ENCODE results near the gene VSIG10L. TPM values are rescaled to one million over a fixed set of nuclear protein-coding genes. Genes with fewer than 3 reads are reported as not detected.

Gene VSIG10L
- total RNA-seq, 1 experiment from 2014 or later, result 4.5 TPM

DNA sequence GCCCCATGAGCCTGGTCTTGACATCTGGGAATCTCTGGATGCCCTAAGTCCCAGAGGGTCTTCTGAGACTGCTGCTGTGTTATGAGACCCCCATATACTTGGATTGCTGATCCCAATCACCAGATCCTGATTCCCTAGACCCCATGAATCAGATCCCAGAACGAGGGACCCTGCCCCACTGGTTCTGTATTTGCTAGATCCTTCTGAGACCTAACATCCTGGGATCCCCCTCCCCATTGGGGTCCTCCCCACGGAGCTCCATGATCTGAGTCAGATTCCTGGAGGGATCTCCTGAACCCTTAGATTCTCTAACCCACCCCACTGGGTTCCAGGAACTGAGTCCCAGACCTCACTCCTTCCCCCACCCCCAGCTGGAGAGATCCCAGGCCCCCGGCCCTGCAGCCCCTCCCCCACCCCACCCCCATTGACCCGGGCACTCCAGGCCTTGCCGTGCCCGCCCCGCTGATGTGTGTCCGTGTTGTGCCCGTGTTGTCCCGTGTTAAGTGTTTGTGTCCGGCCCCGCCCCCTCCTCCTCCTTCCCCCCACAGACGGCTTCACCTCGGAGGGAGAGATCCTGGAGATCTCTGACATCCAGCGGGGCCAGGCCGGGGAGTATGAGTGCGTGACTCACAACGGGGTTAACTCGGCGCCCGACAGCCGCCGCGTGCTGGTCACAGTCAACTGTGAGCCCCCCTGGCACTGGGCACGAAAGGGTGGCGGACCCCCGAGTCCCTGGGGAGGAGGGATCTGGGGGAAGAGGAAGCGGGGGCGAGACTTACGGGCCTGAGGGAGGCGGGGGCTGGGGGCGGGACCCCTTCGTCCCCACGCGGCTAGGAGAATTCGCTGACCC lies 15.5 kb downstream of the VSIG10L start:
- CTCF ChIA-PET, result no interaction called here
- Mint-ChIP-seq H3K4me1 (ENCODE audit: low read depth, unreplicated experiment) (no peaks in the 10 kb centered on the region), H3K4me3 (ENCODE audit: unreplicated experiment) (no peak overlapping the region), H3K36me3 (ENCODE audit: insufficient read depth, unreplicated experiment) (no peaks in the 10 kb centered on the region), H3K27me3 (ENCODE audit: insufficient read depth, unreplicated experiment) (peaks cover 21% of the 10 kb centered on the region), H3K27ac (ENCODE audit: unreplicated experiment) (no peak overlapping the region), H3K9me3 (ENCODE audit: unreplicated experiment) (no peaks in the 10 kb centered on the region)
- Histone ChIP-seq H3K4me3 (ENCODE audit: low read depth, low read length) (no peak overlapping the region), H3K27me3 (replicated peaks; ENCODE audit: control insufficient read depth, insufficient read depth, low read length) (no peaks in the 10 kb centered on the region), H3K36me3 (ENCODE audit: control insufficient read depth, insufficient read depth, low read length) (no peaks in the 10 kb centered on the region), H3K4me1 (no peaks in the 10 kb centered on the region), H3K9me3 (no peaks in the 10 kb centered on the region)
- DNase-seq, result no peak
- intact Hi-C loops (cut with micrococcal nuclease; ENCODE audit: unreplicated experiment), result no loop called here
- POLR2A ChIA-PET, result no interaction called here
- TF ChIP-seq, protein P1, sequence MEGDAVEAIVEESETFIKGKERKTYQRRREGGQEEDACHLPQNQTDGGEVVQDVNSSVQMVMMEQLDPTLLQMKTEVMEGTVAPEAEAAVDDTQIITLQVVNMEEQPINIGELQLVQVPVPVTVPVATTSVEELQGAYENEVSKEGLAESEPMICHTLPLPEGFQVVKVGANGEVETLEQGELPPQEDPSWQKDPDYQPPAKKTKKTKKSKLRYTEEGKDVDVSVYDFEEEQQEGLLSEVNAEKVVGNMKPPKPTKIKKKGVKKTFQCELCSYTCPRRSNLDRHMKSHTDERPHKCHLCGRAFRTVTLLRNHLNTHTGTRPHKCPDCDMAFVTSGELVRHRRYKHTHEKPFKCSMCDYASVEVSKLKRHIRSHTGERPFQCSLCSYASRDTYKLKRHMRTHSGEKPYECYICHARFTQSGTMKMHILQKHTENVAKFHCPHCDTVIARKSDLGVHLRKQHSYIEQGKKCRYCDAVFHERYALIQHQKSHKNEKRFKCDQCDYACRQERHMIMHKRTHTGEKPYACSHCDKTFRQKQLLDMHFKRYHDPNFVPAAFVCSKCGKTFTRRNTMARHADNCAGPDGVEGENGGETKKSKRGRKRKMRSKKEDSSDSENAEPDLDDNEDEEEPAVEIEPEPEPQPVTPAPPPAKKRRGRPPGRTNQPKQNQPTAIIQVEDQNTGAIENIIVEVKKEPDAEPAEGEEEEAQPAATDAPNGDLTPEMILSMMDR (IDR thresholded peaks at IDR 0.05; ENCODE audit: insufficient read depth in 1 of 2, low read depth in 1 of 2, low read length in 1 of 2, severe bottlenecking in 1 of 2, unreplicated experiment in 1 of 2), result no peak
- BruUV-seq (replicated peaks), result no TSS peak

GRCh38 chr19:51325161-51325976 lies 16.6 kb downstream of the VSIG10L start:
- Mint-ChIP-seq H3K9me3 (ENCODE audit: unreplicated experiment) (no peaks in the 10 kb centered on the region), H3K4me1 (ENCODE audit: low read depth, unreplicated experiment) (no peaks in the 10 kb centered on the region), H3K36me3 (ENCODE audit: insufficient read depth, unreplicated experiment) (no peaks in the 10 kb centered on the region), H3K27me3 (ENCODE audit: insufficient read depth, unreplicated experiment) (peaks cover 23% of the 10 kb centered on the region), H3K27ac (ENCODE audit: unreplicated experiment) (no peak overlapping the region), H3K4me3 (ENCODE audit: unreplicated experiment) (no peak overlapping the region)
- TF ChIP-seq, protein P1 (IDR thresholded peaks at IDR 0.05; ENCODE audit: insufficient read depth in 1 of 2, low read depth in 1 of 2, low read length in 1 of 2, severe bottlenecking in 1 of 2, unreplicated experiment in 1 of 2), result no peak
- Histone ChIP-seq H3K4me3 (ENCODE audit: low read depth, low read length) (no peak overlapping the region), H3K36me3 (ENCODE audit: control insufficient read depth, insufficient read depth, low read length) (no peaks in the 10 kb centered on the region), H3K27me3 (replicated peaks; ENCODE audit: control insufficient read depth, insufficient read depth, low read length) (no peaks in the 10 kb centered on the region), H3K9me3 (no peaks in the 10 kb centered on the region), H3K4me1 (no peaks in the 10 kb centered on the region)
- POLR2A ChIA-PET, result no interaction called here
- CTCF ChIA-PET, result no interaction called here
- intact Hi-C loops (cut with micrococcal nuclease; ENCODE audit: unreplicated experiment), result no loop called here
- BruUV-seq (replicated peaks), result no TSS peak
- DNase-seq, result no peak

DNA sequence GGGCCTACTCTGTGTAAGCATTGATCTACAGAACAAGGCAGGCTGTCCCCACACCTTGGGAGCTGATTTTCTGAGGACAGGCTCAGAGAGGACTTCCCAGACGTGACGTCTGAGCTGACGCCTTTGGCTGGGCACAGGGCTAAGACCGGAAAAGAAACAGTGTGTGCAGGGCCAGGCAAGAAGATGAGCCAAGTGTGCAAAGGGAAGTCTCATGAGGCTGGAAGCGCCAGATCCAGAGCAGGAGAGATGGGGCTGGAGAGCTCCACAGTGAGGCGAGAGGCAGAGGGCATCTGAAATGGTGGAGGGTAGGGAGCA lies 17.8 kb downstream of the VSIG10L start:
- TF ChIP-seq, protein P1 (IDR thresholded peaks at IDR 0.05; ENCODE audit: insufficient read depth in 1 of 2, low read depth in 1 of 2, low read length in 1 of 2, severe bottlenecking in 1 of 2, unreplicated experiment in 1 of 2), result no peak
- no peaks in the 10 kb centered on the region for H3K9me3 Mint-ChIP-seq (ENCODE audit: unreplicated experiment)
- Histone ChIP-seq H3K4me3 (ENCODE audit: low read depth, low read length) (no peak overlapping the region), H3K4me1 (no peaks in the 10 kb centered on the region), H3K27me3 (replicated peaks; ENCODE audit: control insufficient read depth, insufficient read depth, low read length) (no peaks in the 10 kb centered on the region), H3K9me3 (no peaks in the 10 kb centered on the region), H3K36me3 (ENCODE audit: control insufficient read depth, insufficient read depth, low read length) (no peaks in the 10 kb centered on the region)
- intact Hi-C loops (cut with micrococcal nuclease; ENCODE audit: unreplicated experiment), result no loop called here
- ChIA-PET POLR2A (no interaction called here), CTCF (no interaction called here)
- no peak for DNase-seq
- no peak overlapping the region for H3K4me3 Mint-ChIP-seq (ENCODE audit: unreplicated experiment)
- peaks cover 23% of the 10 kb centered on the region for H3K27me3 Mint-ChIP-seq (ENCODE audit: insufficient read depth, unreplicated experiment)
- no peaks in the 10 kb centered on the region for H3K36me3 Mint-ChIP-seq (ENCODE audit: insufficient read depth, unreplicated experiment)
- no peak overlapping the region for H3K27ac Mint-ChIP-seq (ENCODE audit: unreplicated experiment)
- H3K4me1 Mint-ChIP-seq (ENCODE audit: low read depth, unreplicated experiment), result no peaks in the 10 kb centered on the region
- BruUV-seq (replicated peaks), result no TSS peak

Data from Caco-2 (cell line).